ENCODE data around the gene SLC13A5. TPM values are rescaled to one million over a fixed set of nuclear protein-coding genes. Genes with fewer than 3 reads are reported as not detected.

SLC13A5 gene
- total RNA-seq, 4 donors from 2014 or later = 0.34 TPM; not detected in 3

GRCh38 chr17:6670571-6670970 is 42.6 kb downstream of the SLC13A5 start:
- peaks cover 0 to 3% (median 0%) of the 10 kb centered on the region in 4 donors for H3K4me1 ChIP-seq
- peaks cover 0 to 45% (median 0%) of the 10 kb centered on the region in 4 donors for H3K27me3 ChIP-seq
- WGBS = 89% methylated on average over 8 of the region's 8 CpGs
- no peaks in the 10 kb centered on the region for H3K9me3 ChIP-seq
- intact Hi-C loops (cut with DNase I) = no loop called here
- TF ChIP-seq, protein P1, sequence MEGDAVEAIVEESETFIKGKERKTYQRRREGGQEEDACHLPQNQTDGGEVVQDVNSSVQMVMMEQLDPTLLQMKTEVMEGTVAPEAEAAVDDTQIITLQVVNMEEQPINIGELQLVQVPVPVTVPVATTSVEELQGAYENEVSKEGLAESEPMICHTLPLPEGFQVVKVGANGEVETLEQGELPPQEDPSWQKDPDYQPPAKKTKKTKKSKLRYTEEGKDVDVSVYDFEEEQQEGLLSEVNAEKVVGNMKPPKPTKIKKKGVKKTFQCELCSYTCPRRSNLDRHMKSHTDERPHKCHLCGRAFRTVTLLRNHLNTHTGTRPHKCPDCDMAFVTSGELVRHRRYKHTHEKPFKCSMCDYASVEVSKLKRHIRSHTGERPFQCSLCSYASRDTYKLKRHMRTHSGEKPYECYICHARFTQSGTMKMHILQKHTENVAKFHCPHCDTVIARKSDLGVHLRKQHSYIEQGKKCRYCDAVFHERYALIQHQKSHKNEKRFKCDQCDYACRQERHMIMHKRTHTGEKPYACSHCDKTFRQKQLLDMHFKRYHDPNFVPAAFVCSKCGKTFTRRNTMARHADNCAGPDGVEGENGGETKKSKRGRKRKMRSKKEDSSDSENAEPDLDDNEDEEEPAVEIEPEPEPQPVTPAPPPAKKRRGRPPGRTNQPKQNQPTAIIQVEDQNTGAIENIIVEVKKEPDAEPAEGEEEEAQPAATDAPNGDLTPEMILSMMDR (IDR thresholded peaks at IDR 0.05) = no peak
- no peak overlapping the region for H3K27ac ChIP-seq (replicated peaks in 1 of 4)
- DNase-seq (ENCODE audit: extremely low spot score) = no peak
- H3K4me3 ChIP-seq = no peak overlapping the region
- H3K36me3 ChIP-seq = no peaks in the 10 kb centered on the region

GRCh38 chr17:6669479-6670212 is 43.5 kb downstream of the SLC13A5 start:
- no peak for DNase-seq (ENCODE audit: extremely low spot score)
- intact Hi-C loops (cut with DNase I) = loop anchor here (5.0 kb wide), 2 partner anchors 243 to 333 kb away; no protein-coding TSS in a partner anchor
- H3K36me3 ChIP-seq = no peaks in the 10 kb centered on the region
- H3K9me3 ChIP-seq = no peaks in the 10 kb centered on the region
- peaks cover 0 to 3% (median 0%) of the 10 kb centered on the region in 4 donors for H3K4me1 ChIP-seq
- H3K27me3 ChIP-seq = peaks cover 0 to 45% (median 0%) of the 10 kb centered on the region in 4 donors
- no peak overlapping the region for H3K4me3 ChIP-seq
- no peak overlapping the region for H3K27ac ChIP-seq (replicated peaks in 1 of 4)
- 74% methylated on average over 10 of the region's 10 CpGs for WGBS
- TF ChIP-seq EP300 (IDR thresholded peaks at IDR 0.05) (no peak), POLR2AphosphoS5 (IDR thresholded peaks at IDR 0.05) (no peak), POLR2A (IDR thresholded peaks at IDR 0.05; ENCODE audit: low read depth) (no peak)
- TF ChIP-seq, protein P1 (IDR thresholded peaks at IDR 0.05) = no peak

DNA sequence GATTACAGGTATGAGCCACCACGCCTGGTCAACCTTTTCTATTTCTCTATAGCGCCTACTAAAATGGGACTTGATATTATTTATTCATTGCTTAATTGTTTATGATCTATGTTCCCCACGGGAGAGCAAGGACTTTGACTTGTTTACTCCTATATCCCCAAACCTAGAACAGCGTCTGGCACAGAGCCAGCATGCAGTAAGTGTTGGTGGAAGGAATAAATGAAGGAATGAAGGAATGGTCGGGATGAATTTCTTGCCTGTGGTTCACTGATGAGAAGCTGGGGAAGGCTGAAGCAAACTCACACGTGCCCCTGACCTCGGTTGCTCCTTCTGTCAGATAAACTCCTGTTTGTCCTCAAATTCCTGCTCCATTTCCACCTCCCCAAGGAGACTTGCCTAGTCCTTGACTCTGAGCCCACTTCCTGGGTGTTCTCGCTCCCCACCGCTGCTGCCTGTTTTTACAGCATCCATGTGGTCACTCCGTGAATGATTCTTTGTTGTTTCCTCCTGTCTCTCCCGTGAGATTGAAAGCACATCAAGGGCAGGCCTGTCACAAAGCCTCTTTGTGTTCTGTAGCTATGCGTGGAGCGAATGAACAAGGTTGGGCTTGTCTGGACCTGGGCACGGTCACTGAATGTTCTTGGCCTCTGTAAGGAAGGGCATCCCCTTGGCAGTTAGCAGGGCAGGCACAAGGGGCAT is 44.3 kb downstream of the SLC13A5 start:
- peaks cover 0 to 3% (median 0%) of the 10 kb centered on the region in 4 donors for H3K4me1 ChIP-seq
- H3K27me3 ChIP-seq = peaks cover 0 to 45% (median 0%) of the 10 kb centered on the region in 4 donors
- no peaks in the 10 kb centered on the region for H3K36me3 ChIP-seq
- TF ChIP-seq POLR2A (IDR thresholded peaks at IDR 0.05; ENCODE audit: low read depth) (no peak), POLR2AphosphoS5 (IDR thresholded peaks at IDR 0.05) (no peak), EP300 (IDR thresholded peaks at IDR 0.05) (no peak)
- TF ChIP-seq, protein P1 (IDR thresholded peaks at IDR 0.05) = no peak
- no peak for DNase-seq (ENCODE audit: extremely low spot score)
- no peaks in the 10 kb centered on the region for H3K9me3 ChIP-seq
- no peak overlapping the region for H3K27ac ChIP-seq (replicated peaks in 1 of 4)
- 75% methylated on average over 14 of the region's 14 CpGs for WGBS
- intact Hi-C loops (cut with DNase I) = loop anchor here (5.0 kb wide), 2 partner anchors 243 to 333 kb away; no protein-coding TSS in a partner anchor
- H3K4me3 ChIP-seq = no peak overlapping the region

- WGBS = 76% methylated on average over 17 of the region's 17 CpGs
- Histone ChIP-seq H3K27ac (replicated peaks in 1 of 4) (no peak overlapping the region), H3K9me3 (no peaks in the 10 kb centered on the region), H3K4me1 (peaks cover 0 to 3% (median 0%) of the 10 kb centered on the region in 4 donors), H3K27me3 (peaks cover 0 to 46% (median 0%) of the 10 kb centered on the region in 4 donors), H3K36me3 (no peaks in the 10 kb centered on the region), H3K4me3 (no peak overlapping the region)
- DNase-seq (ENCODE audit: extremely low spot score) = no peak
- TF ChIP-seq POLR2A (IDR thresholded peaks at IDR 0.05; ENCODE audit: low read depth) (no peak), POLR2AphosphoS5 (IDR thresholded peaks at IDR 0.05) (no peak), EP300 (IDR thresholded peaks at IDR 0.05) (no peak)
- TF ChIP-seq, protein P1 (IDR thresholded peaks at IDR 0.05) = no peak
- intact Hi-C loops (cut with DNase I) = loop anchor here (5.0 kb wide), 2 partner anchors 244 to 334 kb away; no protein-coding TSS in a partner anchor
These were observed 45.0 kb downstream of the SLC13A5 start for GRCh38 chr17:6668219-6668618.

All from esophagus muscularis mucosa (tissue), 4 donors.